ENCODE measurements around the gene SDHAF2. TPM values are rescaled to one million over a fixed set of nuclear protein-coding genes. Genes with fewer than 3 reads are reported as not detected.
"Not testable (repeated sequence)": the region's sequence is repeated elsewhere in the genome, so short reads cannot be mapped to it uniquely, and the experiment has no call there.

Gene SDHAF2
- total RNA-seq: 40.4 TPM

GRCh38 chr11:61429691-61430582 lies at the start of gene SDHAF2, which contains the start of gene CPSF7:
SDHAF2 (plus strand) TSS chr11:61430124; CDS start chr11:61430147, 23 bp downstream.
CPSF7 (minus strand) TSS chr11:61429975; CDS start chr11:61429235, 740 bp downstream.
- peak; percentile 97 for DNase-seq (ENCODE audit: low spot score)

GRCh38 chr11:61380884-61381283 lies 49.0 kb upstream of the SDHAF2 start:
- DNase-seq (ENCODE audit: low spot score): no peak

- DNase-seq (ENCODE audit: low spot score): not testable (repeated sequence)
These were observed 46.1 kb upstream of the SDHAF2 start for GRCh38 chr11:61383859-61384258.

GRCh38 chr11:61384271-61385242 lies 45.4 kb upstream of the SDHAF2 start:
- no peak for DNase-seq (ENCODE audit: low spot score)

GRCh38 chr11:61390161-61390560 lies 39.8 kb upstream of the SDHAF2 start:
- no peak for DNase-seq (ENCODE audit: low spot score)

GRCh38 chr11:61392981-61393595 lies 36.8 kb upstream of the SDHAF2 start:
- no peak for DNase-seq (ENCODE audit: low spot score)

GRCh38 chr11:61401173-61401572 lies 28.8 kb upstream of the SDHAF2 start:
- no peak for DNase-seq (ENCODE audit: low spot score)

- DNase-seq (ENCODE audit: low spot score): no peak
These were observed 28.4 kb upstream of the SDHAF2 start for GRCh38 chr11:61401573-61401972.

GRCh38 chr11:61403658-61404057 lies 26.3 kb upstream of the SDHAF2 start:
- no peak for DNase-seq (ENCODE audit: low spot score)

- no peak for DNase-seq (ENCODE audit: low spot score)
These were observed 25.8 kb upstream of the SDHAF2 start for GRCh38 chr11:61404103-61404502.

GRCh38 chr11:61404641-61405040 lies 25.3 kb upstream of the SDHAF2 start:
- no peak for DNase-seq (ENCODE audit: low spot score)

- no peak for DNase-seq (ENCODE audit: low spot score)
These were observed 23.9 kb upstream of the SDHAF2 start for GRCh38 chr11:61406067-61406466.

- no peak for DNase-seq (ENCODE audit: low spot score)
These were observed 22.8 kb upstream of the SDHAF2 start for GRCh38 chr11:61406991-61407728.

- DNase-seq (ENCODE audit: low spot score): no peak
These were observed 18.3 kb upstream of the SDHAF2 start for GRCh38 chr11:61411589-61411988.

GRCh38 chr11:61413496-61413895 lies 16.4 kb upstream of the SDHAF2 start:
- no peak for DNase-seq (ENCODE audit: low spot score)

- DNase-seq (ENCODE audit: low spot score): no peak
These were observed 15.4 kb upstream of the SDHAF2 start for GRCh38 chr11:61414547-61414946.

GRCh38 chr11:61415381-61415780 lies 14.5 kb upstream of the SDHAF2 start:
- DNase-seq (ENCODE audit: low spot score): no peak

- DNase-seq (ENCODE audit: low spot score): no peak
These were observed 13.0 kb upstream of the SDHAF2 start for GRCh38 chr11:61416941-61417340.

- no peak for DNase-seq (ENCODE audit: low spot score)
These were observed 12.3 kb upstream of the SDHAF2 start for GRCh38 chr11:61417670-61418069.

GRCh38 chr11:61418136-61418535 lies 11.8 kb upstream of the SDHAF2 start:
- no peak for DNase-seq (ENCODE audit: low spot score)

- no peak for DNase-seq (ENCODE audit: low spot score)
These were observed 7.7 kb upstream of the SDHAF2 start for GRCh38 chr11:61422226-61422625.

Data from ureter (tissue), 1 donor.